ENCODE measurements around the gene COL27A1. TPM values are rescaled to one million over a fixed set of nuclear protein-coding genes. Genes with fewer than 3 reads are reported as not detected.

Gene COL27A1
- total and polyA plus RNA-seq, 8 donors = 9.7 to 109 (median 19.6) TPM

DNA sequence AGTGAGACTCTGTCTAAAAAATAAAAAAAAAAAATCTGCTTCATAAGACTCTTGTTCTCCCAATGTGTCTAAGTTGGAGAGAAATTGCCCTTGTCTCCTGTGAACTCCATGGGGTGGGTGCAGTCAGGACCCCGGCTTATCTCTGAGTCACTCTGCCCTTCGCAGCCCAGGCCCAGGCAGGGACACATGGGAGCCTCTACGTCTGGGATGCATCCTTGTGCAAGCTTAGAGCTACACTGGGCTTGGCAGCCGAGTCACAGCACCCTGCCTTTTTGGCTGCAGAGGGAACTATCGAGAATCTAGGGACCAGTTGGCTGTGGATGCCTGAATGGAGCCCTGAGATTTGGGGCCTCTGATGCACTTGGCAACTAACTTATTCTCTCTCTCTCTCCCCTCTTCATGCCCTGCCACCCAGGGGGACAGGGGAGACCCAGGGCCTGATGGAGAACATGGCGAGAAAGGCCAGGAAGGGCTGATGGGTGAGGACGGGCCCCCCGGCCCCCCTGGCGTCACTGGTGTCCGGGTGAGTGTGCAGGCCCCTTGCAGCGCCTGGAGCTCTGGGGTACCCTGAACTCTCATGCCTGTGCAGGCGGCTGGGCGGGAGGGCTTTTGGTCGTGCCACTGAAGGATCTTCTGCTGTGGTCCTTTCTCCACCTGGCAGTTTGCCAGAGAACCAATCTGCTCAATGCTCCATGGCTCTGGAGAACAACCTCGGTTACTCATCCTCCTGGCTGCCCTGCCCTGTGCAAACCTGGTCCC lies 120.1 kb downstream of the COL27A1 start:
- no peaks in the 10 kb centered on the region for H3K36me3 ChIP-seq
- DNase-seq = peak in 2 of 6 donors; percentile 38 to 75
- H3K4me1 ChIP-seq = no peaks in the 10 kb centered on the region
- intact Hi-C loops (cut with DNase I) = loop anchor here in 1 of 3 donors (2.0 kb wide), 1 partner anchor 121 kb away; the partner anchor contains the start of gene COL27A1
- FAIRE-seq = no peak
- H3K27me3 ChIP-seq = no peaks in the 10 kb centered on the region
- ATAC-seq = no peak
- no peak overlapping the region for H3K4me3 ChIP-seq
- WGBS, 2 donors = 92 to 93% methylated on average over 15 of the region's 15 CpGs
- no peaks in the 10 kb centered on the region for H3K9me3 ChIP-seq
- TF ChIP-seq, protein P1, sequence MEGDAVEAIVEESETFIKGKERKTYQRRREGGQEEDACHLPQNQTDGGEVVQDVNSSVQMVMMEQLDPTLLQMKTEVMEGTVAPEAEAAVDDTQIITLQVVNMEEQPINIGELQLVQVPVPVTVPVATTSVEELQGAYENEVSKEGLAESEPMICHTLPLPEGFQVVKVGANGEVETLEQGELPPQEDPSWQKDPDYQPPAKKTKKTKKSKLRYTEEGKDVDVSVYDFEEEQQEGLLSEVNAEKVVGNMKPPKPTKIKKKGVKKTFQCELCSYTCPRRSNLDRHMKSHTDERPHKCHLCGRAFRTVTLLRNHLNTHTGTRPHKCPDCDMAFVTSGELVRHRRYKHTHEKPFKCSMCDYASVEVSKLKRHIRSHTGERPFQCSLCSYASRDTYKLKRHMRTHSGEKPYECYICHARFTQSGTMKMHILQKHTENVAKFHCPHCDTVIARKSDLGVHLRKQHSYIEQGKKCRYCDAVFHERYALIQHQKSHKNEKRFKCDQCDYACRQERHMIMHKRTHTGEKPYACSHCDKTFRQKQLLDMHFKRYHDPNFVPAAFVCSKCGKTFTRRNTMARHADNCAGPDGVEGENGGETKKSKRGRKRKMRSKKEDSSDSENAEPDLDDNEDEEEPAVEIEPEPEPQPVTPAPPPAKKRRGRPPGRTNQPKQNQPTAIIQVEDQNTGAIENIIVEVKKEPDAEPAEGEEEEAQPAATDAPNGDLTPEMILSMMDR (IDR thresholded peaks at IDR 0.05) = no peak
- H3K27ac ChIP-seq = no peak overlapping the region

DNA sequence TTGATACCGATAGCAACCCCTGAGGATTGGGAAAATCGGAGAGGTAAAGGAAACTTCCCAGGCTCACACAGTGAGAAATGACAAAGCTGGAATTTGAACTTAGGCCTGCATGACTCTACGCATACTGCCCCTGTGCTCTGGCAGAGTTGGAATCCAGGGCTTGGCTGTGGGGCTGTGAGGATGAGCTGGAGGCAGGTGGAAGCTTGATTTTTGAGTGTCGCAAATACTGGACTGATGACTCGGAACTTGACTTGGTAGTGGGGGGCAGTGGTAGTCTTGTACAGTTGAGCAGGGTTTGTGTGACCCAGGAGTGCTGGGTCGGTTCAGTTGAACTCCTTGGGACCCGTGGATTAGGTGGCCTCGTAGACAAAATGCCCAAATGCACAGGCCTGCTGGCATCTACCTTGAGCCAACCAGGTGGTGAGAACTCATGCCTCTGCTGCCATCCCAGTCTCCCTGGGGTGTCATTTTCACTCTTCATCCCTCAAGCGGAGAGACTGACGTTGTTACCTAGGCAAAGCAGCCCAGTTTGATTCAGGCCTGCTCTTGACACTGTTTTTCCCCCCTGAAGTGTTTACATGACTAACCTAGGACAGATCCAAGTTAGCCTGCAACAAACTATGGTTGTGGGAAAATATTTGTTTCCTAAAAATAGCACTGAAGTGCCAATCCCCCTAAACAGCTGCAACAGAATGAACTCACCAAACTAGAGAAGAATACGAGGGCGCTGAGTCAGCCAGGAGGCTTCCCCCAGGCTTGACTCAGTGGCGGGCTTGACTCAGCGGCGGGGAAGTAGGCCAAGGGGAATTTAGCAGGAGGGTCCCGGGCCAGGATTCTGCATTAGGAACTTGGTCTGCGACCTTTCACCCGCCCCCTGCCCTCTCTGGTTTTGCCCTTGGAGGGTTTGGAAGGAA lies 121.8 kb downstream of the COL27A1 start:
- H3K4me3 ChIP-seq = no peak overlapping the region
- H3K27me3 ChIP-seq = no peaks in the 10 kb centered on the region
- no peak overlapping the region for H3K27ac ChIP-seq
- no peaks in the 10 kb centered on the region for H3K36me3 ChIP-seq
- H3K4me1 ChIP-seq = no peaks in the 10 kb centered on the region
- H3K9me3 ChIP-seq = no peaks in the 10 kb centered on the region
- FAIRE-seq (no peak), DNase-seq (peak in 1 of 6 donors; percentile 16), ATAC-seq (no peak)
- TF ChIP-seq, protein P1 (IDR thresholded peaks at IDR 0.05) = no peak
- intact Hi-C loops (cut with DNase I) = no loop called here
- 93 to 95% methylated on average over 18 of the region's 18 CpGs for WGBS, 2 donors

DNA sequence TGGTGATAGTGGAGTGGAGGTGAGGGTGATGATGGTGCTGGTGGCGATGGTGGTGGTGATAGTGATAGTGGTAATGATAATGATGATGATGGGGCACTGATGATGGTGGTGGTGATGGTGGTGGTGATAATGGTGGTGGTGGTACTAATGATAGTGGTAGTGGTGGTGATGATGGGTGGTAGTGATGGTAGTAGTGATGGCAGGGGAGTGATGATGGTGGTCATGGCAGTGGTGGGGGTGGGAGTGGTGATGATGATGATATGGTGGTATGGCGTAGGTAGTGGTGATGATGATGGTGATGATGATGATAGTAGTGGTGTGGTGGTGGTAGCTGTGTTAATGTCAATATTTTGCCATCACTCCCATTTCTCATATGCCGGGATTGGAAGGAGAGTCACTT lies 123.0 kb downstream of the COL27A1 start:
- no peak for DNase-seq
- Histone ChIP-seq H3K27me3 (no peaks in the 10 kb centered on the region), H3K27ac (no peak overlapping the region), H3K4me3 (no peak overlapping the region), H3K36me3 (no peaks in the 10 kb centered on the region), H3K4me1 (no peaks in the 10 kb centered on the region), H3K9me3 (no peaks in the 10 kb centered on the region)
- intact Hi-C loops (cut with DNase I) = no loop called here
- no peak for ATAC-seq
- no peak for FAIRE-seq
- WGBS, 2 donors = 88 to 95% methylated on average over 3 of the region's 3 CpGs
- TF ChIP-seq, protein P1 (IDR thresholded peaks at IDR 0.05) = no peak

DNA sequence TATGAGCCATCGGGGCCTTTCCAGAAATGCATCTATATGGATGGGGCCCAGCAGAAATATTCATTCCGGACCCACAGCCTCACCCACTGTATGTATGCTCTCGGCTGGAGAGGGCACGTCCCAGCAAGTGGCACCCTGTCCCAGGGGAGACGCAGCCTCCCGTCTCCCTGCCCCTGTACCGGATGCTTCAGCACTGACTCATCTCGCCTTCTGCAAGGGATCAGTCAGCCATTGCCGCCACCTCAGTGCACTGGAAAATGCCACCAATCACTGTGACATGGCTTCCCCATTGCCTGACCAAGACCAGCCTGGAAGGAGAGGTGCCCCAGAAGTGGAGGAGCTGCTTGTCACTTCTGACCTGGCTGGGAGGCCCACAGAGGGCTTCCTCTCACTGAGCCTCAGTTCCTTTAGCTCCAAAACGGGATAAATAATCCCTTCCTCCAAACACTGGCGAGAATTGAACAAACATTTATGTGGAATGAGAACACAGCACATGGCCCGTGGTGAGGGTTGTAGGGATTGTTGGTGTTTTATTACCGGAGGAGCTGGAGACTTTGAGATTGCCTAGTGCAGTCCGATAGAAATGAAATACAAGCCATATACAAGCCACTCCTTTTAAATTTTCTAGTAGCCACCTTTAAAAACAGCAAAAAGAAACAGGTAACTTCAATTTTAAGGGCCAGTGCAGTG lies 123.7 kb downstream of the COL27A1 start:
- ATAC-seq (no peak), DNase-seq (peak in 1 of 6 donors; percentile 19), FAIRE-seq (no peak)
- intact Hi-C loops (cut with DNase I) = no loop called here
- Histone ChIP-seq H3K4me3 (no peak overlapping the region), H3K27ac (no peak overlapping the region), H3K4me1 (no peaks in the 10 kb centered on the region), H3K36me3 (no peaks in the 10 kb centered on the region), H3K27me3 (no peaks in the 10 kb centered on the region), H3K9me3 (no peaks in the 10 kb centered on the region)
- TF ChIP-seq, protein P1 (IDR thresholded peaks at IDR 0.05) = no peak
- WGBS, 2 donors = 89 to 93% methylated on average over 14 of the region's 14 CpGs
